ENCODE data around the gene NAV3. TPM values are rescaled to one million over a fixed set of nuclear protein-coding genes. Genes with fewer than 3 reads are reported as not detected.

The NAV3 gene
- total and polyA plus RNA-seq, 2 of the 4 experiments (the other 2 are of a cell fraction) = 25.5 to 106 TPM

DNA sequence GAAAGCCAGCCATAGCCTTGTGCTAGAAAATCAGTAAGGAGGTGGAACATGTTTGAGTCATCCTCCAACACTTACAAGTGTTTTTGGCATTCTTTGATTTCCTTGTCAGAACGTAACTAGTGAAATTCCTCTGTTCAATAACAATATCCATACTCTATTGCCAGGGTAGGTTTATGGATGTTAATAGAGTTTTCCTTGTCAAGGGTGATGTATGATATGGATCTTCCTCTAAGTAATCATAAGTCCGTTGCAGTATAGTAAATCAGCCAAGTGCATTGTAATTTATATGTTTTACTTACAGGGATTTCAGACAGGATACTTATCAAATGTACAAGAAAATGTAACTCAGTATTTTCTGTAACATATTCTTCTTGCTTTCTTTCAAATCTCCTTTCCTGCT, 19.4 kb downstream of the NAV3 start:
- Histone ChIP-seq H3K4me2 (ENCODE audit: low read depth, low read length) (no peak overlapping the region), H4K5ac (ENCODE audit: low read depth, low read length) (no peak overlapping the region), H4K8ac (ENCODE audit: low read depth in 2 of 2, low read length in 2 of 2) (no peak overlapping the region), H3K14ac (replicated peaks; ENCODE audit: low read depth, low read length) (no peak overlapping the region), H3K36me3 (ENCODE audit: control insufficient read depth, insufficient read depth, low read length) (no peaks in the 10 kb centered on the region), H3K4me3 (ENCODE audit: insufficient read depth, low read depth, low read length) (no peak overlapping the region), H2BK20ac (ENCODE audit: low read depth, low read length) (no peak overlapping the region), H4K20me1 (ENCODE audit: insufficient read depth, low read length) (no peaks in the 10 kb centered on the region), H3K9me3 (ENCODE audit: control insufficient read depth, insufficient read depth, low read length) (no peaks in the 10 kb centered on the region), H2BK15ac (ENCODE audit: low read depth, low read length) (no peak overlapping the region), H3K27me3 (ENCODE audit: control insufficient read depth, insufficient read depth, low read length) (peaks cover 3% of the 10 kb centered on the region), H2AFZ (replicated peaks; ENCODE audit: low read length, poor library complexity) (no peak overlapping the region), H2BK5ac (ENCODE audit: low read depth, low read length, poor library complexity, severe bottlenecking) (no peak overlapping the region), H3K23ac (ENCODE audit: low read depth, low read length) (no peak overlapping the region), H2BK120ac (ENCODE audit: low read depth, low read length) (no peak overlapping the region), H2AK5ac (ENCODE audit: low read depth, low read length) (no peak overlapping the region), H3K4ac (ENCODE audit: low read depth, low read length) (no peak overlapping the region), H3K56ac (ENCODE audit: extremely low read depth, insufficient read depth, low read length) (no peak overlapping the region), H3K9me1 (ENCODE audit: insufficient read depth, low read length) (no peaks in the 10 kb centered on the region), H3K18ac (ENCODE audit: low read depth, low read length) (no peak overlapping the region), H4K91ac (ENCODE audit: insufficient read depth, low read depth, low read length) (no peak overlapping the region), H3K79me1 (ENCODE audit: low read depth in 1 of 2, low read length in 2 of 2) (no peaks in the 10 kb centered on the region), H3K27ac (ENCODE audit: insufficient read depth, low read length) (no peak overlapping the region), H3K4me1 (ENCODE audit: control insufficient read depth, insufficient read depth, low read length) (no peaks in the 10 kb centered on the region), H2AK9ac (replicated peaks; ENCODE audit: low read depth, low read length, poor library complexity) (no peak overlapping the region), H3K9ac (ENCODE audit: low read depth, low read length) (no peak overlapping the region)
- intact Hi-C loops (cut with micrococcal nuclease) (no loop called here), in situ Hi-C loops (cut with MboI; ENCODE audit: low sequenced_read_pairs) (no loop called here), dilution Hi-C loops (cut with HindIII; ENCODE audit: low sequenced_read_pairs, unreplicated experiment) (no loop called here)
- ATAC-seq (ENCODE audit: low read depth) = no peak
- CTCF ChIA-PET = no interaction called here
- BruUV-seq (replicated peaks) = no TSS peak
- no CpG with 5 or more reads among the region's 2 CpGs for WGBS, 2 experiments (ENCODE audit: extremely low coverage in 2 of 2, insufficient read length in 1 of 2)
- no peak for DNase-seq
- POLR2A ChIA-PET (ENCODE audit: unreplicated experiment) = no interaction called here
- TF ChIP-seq NFE2L2 (IDR thresholded peaks at IDR 0.05; ENCODE audit: low read depth, low read length) = no peak
- TF ChIP-seq CHD1 (IDR thresholded peaks at IDR 0.05; ENCODE audit: low read depth, low read length) = no peak
- no peak for TF ChIP-seq RFX5 (IDR thresholded peaks at IDR 0.05; ENCODE audit: low read depth, low read length)
- TF ChIP-seq ELK1 (IDR thresholded peaks at IDR 0.05; ENCODE audit: borderline replicate concordance, low read depth, low read length) = no peak
- no peak for TF ChIP-seq MXI1 (IDR thresholded peaks at IDR 0.05; ENCODE audit: borderline replicate concordance, low read depth, low read length)
- no peak for TF ChIP-seq CEBPB (IDR thresholded peaks at IDR 0.05; ENCODE audit: low read depth, low read length)
- TF ChIP-seq MAFK (IDR thresholded peaks at IDR 0.05; ENCODE audit: low read depth, low read length) = no peak
- TF ChIP-seq USF2 (IDR thresholded peaks at IDR 0.05; ENCODE audit: low read depth, low read length) = no peak
- no peak for TF ChIP-seq RAD21 (IDR thresholded peaks at IDR 0.05; ENCODE audit: low read length)
- no peak for TF ChIP-seq RCOR1 (IDR thresholded peaks at IDR 0.05; ENCODE audit: insufficient replicate concordance, low read length)
- TF ChIP-seq, protein P1, sequence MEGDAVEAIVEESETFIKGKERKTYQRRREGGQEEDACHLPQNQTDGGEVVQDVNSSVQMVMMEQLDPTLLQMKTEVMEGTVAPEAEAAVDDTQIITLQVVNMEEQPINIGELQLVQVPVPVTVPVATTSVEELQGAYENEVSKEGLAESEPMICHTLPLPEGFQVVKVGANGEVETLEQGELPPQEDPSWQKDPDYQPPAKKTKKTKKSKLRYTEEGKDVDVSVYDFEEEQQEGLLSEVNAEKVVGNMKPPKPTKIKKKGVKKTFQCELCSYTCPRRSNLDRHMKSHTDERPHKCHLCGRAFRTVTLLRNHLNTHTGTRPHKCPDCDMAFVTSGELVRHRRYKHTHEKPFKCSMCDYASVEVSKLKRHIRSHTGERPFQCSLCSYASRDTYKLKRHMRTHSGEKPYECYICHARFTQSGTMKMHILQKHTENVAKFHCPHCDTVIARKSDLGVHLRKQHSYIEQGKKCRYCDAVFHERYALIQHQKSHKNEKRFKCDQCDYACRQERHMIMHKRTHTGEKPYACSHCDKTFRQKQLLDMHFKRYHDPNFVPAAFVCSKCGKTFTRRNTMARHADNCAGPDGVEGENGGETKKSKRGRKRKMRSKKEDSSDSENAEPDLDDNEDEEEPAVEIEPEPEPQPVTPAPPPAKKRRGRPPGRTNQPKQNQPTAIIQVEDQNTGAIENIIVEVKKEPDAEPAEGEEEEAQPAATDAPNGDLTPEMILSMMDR (conservative IDR thresholded peaks at IDR 0.05; ENCODE audit: low read depth, low read length) = no peak
- TF ChIP-seq BHLHE40 (IDR thresholded peaks at IDR 0.05; ENCODE audit: low read depth, low read length) = no peak
- no peak for TF ChIP-seq MAZ (IDR thresholded peaks at IDR 0.05; ENCODE audit: borderline replicate concordance, low read depth, low read length)
- no peak for TF ChIP-seq SMC3 (IDR thresholded peaks at IDR 0.05; ENCODE audit: low read depth, low read length)
- no peak for TF ChIP-seq FOS (IDR thresholded peaks at IDR 0.05; ENCODE audit: low read depth, low read length)
- no peak for TF ChIP-seq POLR2A (IDR thresholded peaks at IDR 0.05; ENCODE audit: low read depth, low read length)

All from IMR-90 (cell line).